Urinary bladder (tissue), 4 donors: ENCODE measurements around the gene ELF2. TPM values are rescaled to one million over a fixed set of nuclear protein-coding genes. Genes with fewer than 3 reads are reported as not detected.
A peak's percentile ranks its signal among the peaks of the same experiment; 100 is the strongest.

Experiments used
- DNase-seq: peaks from one replicate; pipeline ENCODE4 v3.0.0-alpha.2; 2015; ENCODE audit errors: extremely low spot score
- H3K27ac ChIP-seq: one replicate; pipeline ENCODE4 v1.5.1; 2013; ENCODE audit warnings: low read depth, mild to moderate bottlenecking, moderate library complexity
- H3K36me3 ChIP-seq: one replicate; pipeline ENCODE4 v1.6.1; 2013; ENCODE audit warnings: mild to moderate bottlenecking, moderate library complexity; ENCODE audit not compliant: insufficient read depth
- H3K4me1 ChIP-seq: one replicate; pipeline ENCODE4 v1.6.1; 2013; ENCODE audit warnings: mild to moderate bottlenecking, moderate library complexity; ENCODE audit not compliant: insufficient read depth
- H3K4me3 ChIP-seq: one replicate; pipeline ENCODE4 v1.5.1; 2013; ENCODE audit warnings: low read depth, low read length
- WGBS: extraction: QIAGEN DNeasy Blood & Tissue Kit; methylation state at CpG from one replicate; pipeline ENCODE4 v1.1.7; 2013; 5-methylcytosine and 5-hydroxymethylcytosine counted together
- polyA plus RNA-seq: library from polyadenylated mRNA; stranded (reverse); fragments of 200-250 nt; gene quantifications from one replicate; pipeline ENCODE4 v1.2.3, GENCODE V29; 2013
- total RNA-seq: library from RNA; depleted of rRNA; stranded (reverse); fragments of >200 nt; gene quantifications from one replicate; pipeline ENCODE4 v1.2.3, GENCODE V29; 2014
- donor health status: healthy with polysubstance abuse.
- donor health status: healthy.

The ELF2 gene
- total and polyA plus RNA-seq, 2 donors = 29.6 to 136 TPM

DNA sequence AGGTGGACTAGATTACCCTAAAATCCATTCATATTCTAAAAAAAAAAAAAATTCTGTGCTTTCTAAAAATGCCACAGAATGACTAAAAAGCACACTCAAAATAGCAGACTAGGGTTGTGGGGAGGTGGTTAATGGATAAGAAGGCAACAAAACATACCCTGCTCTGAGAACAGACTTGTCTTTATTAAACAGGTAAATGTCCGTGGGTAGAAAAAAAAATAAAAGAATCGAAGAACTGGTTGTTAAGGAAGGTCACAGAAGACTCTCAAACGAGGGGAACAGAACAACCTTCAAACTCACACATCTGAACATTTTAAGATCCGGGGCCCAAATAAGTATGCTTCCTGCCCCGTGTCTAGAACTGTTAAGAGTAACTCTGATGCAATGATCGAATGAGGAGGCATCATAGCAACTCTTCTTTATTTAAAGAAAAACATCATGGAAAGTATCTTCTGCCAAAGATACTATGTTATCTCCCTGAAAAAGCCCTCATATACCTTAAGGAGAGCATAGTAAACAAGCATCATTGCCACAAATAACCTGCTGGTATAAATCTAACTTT, 68.4 kb downstream of the ELF2 start:
- Histone ChIP-seq H3K36me3 (no peaks in the 10 kb centered on the region), H3K27ac (no peak overlapping the region), H3K4me1 (no peaks in the 10 kb centered on the region), H3K4me3 (no peak overlapping the region)
- no peak for DNase-seq
- WGBS = 91% methylated on average over 6 of the region's 6 CpGs

- DNase-seq = peak; percentile 74
- H3K4me3 ChIP-seq = no peak overlapping the region
- H3K27ac ChIP-seq = no peak overlapping the region
- WGBS = 11% methylated on average over 2 of the region's 2 CpGs
- H3K4me1 ChIP-seq = no peaks in the 10 kb centered on the region
- no peaks in the 10 kb centered on the region for H3K36me3 ChIP-seq
Observed at GRCh38 chr4:139099366-139099982, 77.5 kb downstream of the ELF2 start.

DNA sequence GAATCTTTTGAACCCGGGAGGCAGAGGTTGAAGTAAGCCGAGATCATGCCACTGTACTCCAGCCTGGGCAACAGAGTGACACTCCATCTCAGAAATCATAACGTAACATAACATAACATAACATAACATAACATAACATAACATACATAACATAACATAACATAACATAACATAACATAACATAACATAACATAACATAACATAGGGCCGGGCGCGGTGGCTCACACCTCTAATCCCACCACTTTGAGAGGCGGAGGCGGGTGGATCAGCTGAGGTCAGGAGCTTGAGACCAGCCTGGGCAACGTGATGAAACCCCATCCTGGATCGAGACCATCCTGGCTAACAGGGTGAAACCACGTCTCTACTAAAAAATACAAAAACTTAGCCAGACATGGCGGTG, 84.7 kb downstream of the ELF2 start:
- no peak for DNase-seq

DNA sequence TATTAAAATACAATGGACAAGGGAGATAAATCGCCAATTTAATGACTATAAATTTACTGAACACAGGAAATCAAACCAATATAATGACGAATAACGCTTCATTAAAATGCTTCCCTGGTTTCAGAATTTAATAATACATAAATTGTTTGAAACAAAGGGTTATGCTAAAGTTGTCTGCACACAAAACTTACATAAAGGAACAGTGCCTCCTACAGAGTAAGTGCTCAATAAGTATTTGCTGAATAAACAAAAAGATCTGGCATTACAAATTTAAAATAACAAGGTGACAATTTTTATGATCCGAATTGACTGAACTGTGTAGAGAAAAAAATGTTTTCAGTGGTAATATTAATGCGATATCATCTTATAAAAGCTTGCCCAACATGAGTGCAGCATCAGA, 91.9 kb downstream of the ELF2 start:
- no peaks in the 10 kb centered on the region for H3K36me3 ChIP-seq
- 44% methylated on average over 5 of the region's 5 CpGs for WGBS
- no peak for DNase-seq
- H3K4me1 ChIP-seq = no peaks in the 10 kb centered on the region
- H3K4me3 ChIP-seq = no peak overlapping the region
- H3K27ac ChIP-seq = no peak overlapping the region

More for the DNA sequence above, 84.7 kb downstream of the ELF2 start:
- 81% methylated on average over 12 of the region's 12 CpGs for WGBS
- H3K36me3 ChIP-seq = no peaks in the 10 kb centered on the region
- no peak overlapping the region for H3K27ac ChIP-seq
- no peaks in the 10 kb centered on the region for H3K4me1 ChIP-seq
- no peak overlapping the region for H3K4me3 ChIP-seq

- H3K4me1 ChIP-seq = no peaks in the 10 kb centered on the region
- peak overlapping the region; percentile 80 for H3K27ac ChIP-seq
- DNase-seq = peak; percentile 29
- peak overlapping the region; percentile 62 for H3K4me3 ChIP-seq
- 2% methylated on average over 2 of the region's 2 CpGs for WGBS
- H3K36me3 ChIP-seq = no peaks in the 10 kb centered on the region
Observed at GRCh38 chr4:139084804-139085093, 92.3 kb downstream of the ELF2 start.

- Histone ChIP-seq H3K36me3 (no peaks in the 10 kb centered on the region), H3K4me1 (no peaks in the 10 kb centered on the region), H3K4me3 (peak overlapping the region; percentile 62), H3K27ac (peak overlapping the region; percentile 91)
- under 1% methylated on average over 68 of the region's 68 CpGs for WGBS
- DNase-seq = peak; percentile 69
Observed at GRCh38 chr4:139083956-139084803, 92.8 kb downstream of the ELF2 start.

DNA sequence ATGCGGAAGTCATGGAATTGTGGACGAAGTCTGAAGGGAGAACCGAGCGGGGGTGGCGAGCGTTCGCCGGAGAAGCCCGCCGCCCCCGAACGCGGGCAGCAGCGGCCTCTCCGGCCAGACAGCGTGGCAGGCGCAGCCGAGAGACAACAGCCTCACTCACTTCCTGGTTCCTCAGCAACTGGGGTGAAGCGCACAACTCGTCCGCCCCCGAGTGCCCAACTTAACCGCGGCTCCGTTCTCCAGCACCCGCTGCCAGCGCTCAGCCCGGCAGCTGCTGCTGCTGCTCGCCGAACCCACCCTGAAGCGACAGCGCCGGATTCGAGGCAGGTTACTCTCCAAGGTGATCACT, 93.4 kb downstream of the ELF2 start:
- H3K36me3 ChIP-seq = no peaks in the 10 kb centered on the region
- no peaks in the 10 kb centered on the region for H3K4me1 ChIP-seq
- H3K4me3 ChIP-seq = peak overlapping the region; percentile 62
- DNase-seq = peak; percentile 42
- H3K27ac ChIP-seq = peak overlapping the region; percentile 91
- WGBS = under 1% methylated on average over 34 of the region's 34 CpGs

DNA sequence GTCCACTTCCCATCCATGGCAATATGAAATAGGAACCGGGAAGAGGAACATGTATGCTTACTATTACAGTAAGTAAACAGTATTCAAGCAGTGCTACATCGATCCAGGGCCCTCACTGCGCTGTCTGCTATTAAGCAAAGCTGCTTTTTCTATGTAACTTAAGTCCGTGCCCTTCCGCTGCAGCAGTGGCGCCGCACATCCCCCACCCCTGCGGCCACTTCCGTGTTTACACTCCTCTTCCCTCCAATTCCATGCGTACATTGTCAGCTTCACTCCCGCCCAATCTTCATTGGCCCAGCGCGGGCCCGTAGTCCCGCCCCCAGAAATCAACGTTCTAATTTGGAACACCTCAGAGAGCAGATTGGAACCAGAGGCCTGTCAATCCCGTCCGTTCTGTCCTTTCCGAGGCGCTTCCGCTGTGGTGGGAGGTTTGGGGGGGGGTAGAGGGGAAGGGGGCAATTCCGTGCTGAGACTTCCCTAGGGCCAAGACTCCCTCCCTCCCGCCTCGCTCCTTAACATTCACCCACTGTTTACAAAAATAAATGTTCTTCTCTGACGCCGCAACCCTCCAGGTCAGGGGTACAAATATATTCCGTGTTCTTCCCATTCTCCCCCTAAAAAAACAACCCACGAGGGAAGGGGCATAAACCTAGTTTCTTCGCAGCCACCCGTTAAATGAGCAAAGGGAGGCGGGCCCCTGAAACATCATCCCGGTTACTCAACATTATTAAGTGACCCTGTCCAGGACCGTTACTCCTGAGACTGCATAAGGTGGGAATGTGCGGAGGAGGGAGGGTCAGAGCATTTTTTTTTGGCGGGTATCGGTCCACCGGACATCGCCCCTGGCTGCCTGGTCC, 94.0 kb downstream of the ELF2 start:
- peak overlapping the region; percentile 62 for H3K4me3 ChIP-seq
- H3K27ac ChIP-seq = peak overlapping the region; percentile 91
- WGBS = under 1% methylated on average over 38 of the region's 38 CpGs
- DNase-seq = peak; percentile 95
- no peaks in the 10 kb centered on the region for H3K36me3 ChIP-seq
- no peaks in the 10 kb centered on the region for H3K4me1 ChIP-seq

- 89% methylated on average over 4 of the region's 4 CpGs for WGBS
- no peak overlapping the region for H3K27ac ChIP-seq
- no peak for DNase-seq
- H3K36me3 ChIP-seq = no peaks in the 10 kb centered on the region
- no peak overlapping the region for H3K4me3 ChIP-seq
- H3K4me1 ChIP-seq = no peaks in the 10 kb centered on the region
Observed at GRCh38 chr4:139078926-139079325, 98.1 kb downstream of the ELF2 start.

DNA sequence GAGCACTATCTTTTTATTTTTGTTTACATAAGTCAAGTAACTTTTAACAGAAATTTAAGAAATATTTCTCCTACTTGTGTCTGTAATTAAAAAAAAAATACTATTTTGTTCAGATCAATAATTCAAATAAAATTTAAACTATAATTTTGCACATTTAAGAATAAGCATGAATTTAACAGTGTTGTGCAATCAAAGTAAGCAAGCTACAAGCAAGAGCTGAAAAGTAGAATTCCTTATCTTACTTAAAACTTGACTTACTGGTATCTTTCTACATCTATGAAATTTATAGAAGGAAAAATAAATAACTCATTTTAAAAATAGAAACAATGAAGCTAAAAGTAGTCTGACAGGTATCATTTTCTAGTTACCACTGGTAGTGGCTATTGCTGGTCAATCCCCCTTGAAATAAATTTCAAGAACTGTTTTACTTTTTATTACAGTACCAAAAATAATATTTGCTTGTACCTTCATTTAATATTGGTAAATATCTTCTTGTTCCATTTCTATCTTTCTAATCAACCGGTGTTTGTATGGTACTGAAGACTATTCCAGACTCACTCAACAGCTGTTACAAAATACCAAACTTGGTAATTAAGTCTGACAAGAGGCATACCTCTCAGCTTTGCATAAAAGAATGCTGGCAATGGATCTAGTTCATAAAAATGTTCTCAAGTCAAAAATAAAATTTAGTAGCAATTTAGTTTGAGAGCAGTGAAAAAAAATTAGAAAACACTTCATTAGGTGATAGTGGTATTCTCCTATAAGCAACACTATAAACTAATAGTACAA, 99.3 kb downstream of the ELF2 start:
- no peak overlapping the region for H3K27ac ChIP-seq
- H3K4me1 ChIP-seq = no peaks in the 10 kb centered on the region
- H3K36me3 ChIP-seq = no peaks in the 10 kb centered on the region
- DNase-seq = no peak
- H3K4me3 ChIP-seq = no peak overlapping the region
- 29% methylated on average over 1 of the region's 1 CpG for WGBS

DNA sequence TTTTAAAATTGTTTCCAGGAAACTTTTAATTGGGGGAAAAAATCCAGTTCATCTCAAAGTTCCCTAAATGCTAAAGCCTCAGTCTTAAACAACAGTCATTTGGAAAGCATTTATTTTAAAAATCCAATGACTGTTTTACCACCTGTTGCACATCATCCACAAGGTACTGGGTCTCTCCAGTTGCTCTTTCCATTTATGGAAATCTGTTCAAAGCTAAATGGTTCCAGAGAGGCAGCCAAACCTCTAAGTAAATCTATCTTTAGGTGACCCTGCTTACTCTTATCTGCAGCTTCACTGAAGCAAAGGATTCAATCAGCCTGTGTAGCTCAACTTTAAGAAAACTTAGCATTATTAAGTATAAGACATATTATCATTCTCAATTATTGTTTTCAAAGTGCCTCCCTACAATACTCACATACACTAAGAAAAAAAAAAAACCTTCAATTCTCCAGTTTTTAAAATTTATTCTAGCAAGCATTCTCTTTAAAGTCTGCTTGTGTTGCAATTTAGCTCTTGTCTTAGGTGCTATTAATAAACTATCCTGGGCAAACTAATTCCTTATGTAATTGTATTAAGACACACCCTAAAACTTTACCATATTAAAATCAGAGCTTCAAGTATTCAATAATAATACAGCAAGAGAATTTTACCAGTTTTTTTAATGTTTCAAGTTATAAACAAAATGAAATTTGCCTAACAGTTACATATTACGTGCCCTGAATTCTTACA, 100.8 kb downstream of the ELF2 start:
- WGBS = 76% methylated on average over 1 of the region's 1 CpG
- Histone ChIP-seq H3K4me1 (no peaks in the 10 kb centered on the region), H3K4me3 (no peak overlapping the region), H3K36me3 (no peaks in the 10 kb centered on the region), H3K27ac (no peak overlapping the region)
- DNase-seq = no peak

DNA sequence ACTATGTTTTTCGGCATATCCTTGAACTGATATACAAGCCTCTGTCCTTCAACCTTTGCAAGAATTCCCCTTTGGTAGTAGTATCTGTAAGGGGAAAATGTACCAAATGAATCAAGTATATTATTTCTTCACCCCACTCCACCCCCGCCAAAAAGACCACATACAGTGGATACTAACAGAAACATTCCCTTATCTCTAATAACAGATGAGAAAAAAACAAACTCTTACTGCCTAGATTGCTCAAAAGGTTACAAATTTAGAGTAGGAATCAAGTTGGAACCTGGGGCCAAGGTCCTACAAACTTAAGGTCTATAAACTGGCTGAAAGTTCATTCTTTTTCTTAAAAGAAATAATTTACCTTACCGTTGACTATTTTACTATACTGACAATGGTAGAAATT, 116.4 kb downstream of the ELF2 start:
- Histone ChIP-seq H3K4me1 (no peaks in the 10 kb centered on the region), H3K27ac (no peak overlapping the region), H3K4me3 (no peak overlapping the region), H3K36me3 (peaks cover 5% of the 10 kb centered on the region)
- 96% methylated on average over 3 of the region's 3 CpGs for WGBS
- DNase-seq = no peak
